Fibroblast of the conjunctiva (primary cell): ENCODE results near the gene DNAJC25.

Experiments used
- DNase-seq: peaks from one replicate; pipeline ENCODE4 v3.0.0-alpha.2; 2010; ENCODE audit warnings: low read depth

The DNAJC25 gene

DNA sequence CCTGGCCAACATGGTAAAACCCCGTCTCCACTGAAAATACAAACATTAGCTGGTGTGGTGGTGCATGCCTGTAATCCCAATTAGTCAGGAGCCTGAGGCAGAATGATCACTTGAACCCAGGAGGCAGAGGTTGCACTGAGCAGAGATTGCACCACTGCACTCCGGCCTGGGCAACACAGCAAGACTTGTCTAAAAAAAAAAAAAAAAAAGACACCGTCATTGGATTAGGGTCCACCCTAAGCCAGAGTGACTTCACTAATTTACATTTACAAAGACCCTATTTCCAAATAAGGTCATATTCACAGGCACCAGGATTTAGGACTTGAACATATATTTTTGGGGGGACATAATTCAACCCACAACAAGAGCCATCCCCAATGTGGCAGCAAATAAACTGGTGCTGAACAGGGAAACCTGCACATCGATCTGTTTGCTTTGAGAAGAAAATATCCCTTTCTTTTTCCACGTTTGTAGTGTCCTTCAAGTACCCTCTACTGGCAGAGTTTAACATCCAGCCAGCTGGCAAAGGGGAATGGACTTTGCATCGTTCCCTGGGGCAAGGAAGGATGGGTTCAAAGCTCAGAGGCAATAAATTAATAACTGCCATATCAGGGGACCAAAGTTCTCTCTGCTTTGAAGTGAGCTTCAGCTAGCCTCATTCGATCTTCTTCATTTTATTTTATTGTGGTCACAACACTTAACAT, 3.7 kb upstream of the DNAJC25 start:
- no peak for DNase-seq

DNA sequence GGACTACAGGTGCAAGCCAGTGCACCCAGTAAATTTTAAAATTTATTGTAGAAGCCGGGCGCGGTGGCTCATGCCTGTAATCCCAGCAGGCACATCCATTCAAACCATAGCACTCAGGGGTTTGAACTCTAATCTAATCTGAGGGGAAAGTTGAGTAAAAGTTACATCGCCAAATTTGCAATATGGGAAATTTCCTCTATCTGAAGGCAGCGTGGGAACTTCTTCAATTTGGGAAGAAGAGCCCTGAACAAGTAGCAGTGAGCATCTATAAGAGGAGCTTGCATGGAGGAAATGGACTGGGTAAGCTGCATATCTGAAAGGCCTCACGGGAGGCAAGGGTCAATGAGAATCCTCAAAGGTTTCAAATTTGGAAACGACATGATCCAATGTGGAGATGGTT, 2.7 kb upstream of the DNAJC25 start:
- no peak for DNase-seq

DNA sequence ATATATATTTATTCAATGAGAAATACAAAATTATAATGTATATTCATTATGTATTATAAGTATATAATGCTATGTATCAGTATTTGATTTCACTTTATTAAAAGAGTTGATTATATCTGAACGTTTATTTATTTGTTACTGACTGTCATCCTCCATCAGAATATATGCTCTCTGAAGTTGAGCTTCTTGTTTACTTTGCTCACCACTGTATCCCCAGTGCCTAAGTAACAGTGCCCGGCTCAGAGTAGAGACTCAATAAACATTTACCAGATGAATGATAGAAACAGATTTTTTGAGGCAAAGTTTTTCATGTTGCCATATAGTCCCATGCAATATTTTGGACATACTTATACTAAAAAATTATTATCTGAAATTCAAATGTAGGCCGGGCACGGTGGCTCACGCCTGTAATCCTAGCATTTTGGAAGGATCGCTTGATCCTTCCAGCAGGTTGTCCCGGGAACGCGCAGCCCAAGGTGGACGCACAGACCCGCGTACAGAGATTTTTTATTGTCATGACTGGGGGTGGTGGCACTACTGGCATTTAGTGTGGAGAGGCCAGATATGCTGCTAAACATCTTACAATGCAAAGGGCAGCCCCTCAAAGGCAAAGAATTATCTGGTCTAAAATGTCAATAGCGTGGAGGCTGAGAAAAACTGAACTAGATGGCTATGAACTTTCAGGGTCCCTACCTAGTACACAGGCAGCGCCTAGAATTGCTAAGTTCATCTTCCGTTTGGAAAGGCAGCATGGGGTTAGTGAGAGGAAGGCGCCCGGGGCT, 761 bp upstream of the DNAJC25 start:
- no peak for DNase-seq

DNA sequence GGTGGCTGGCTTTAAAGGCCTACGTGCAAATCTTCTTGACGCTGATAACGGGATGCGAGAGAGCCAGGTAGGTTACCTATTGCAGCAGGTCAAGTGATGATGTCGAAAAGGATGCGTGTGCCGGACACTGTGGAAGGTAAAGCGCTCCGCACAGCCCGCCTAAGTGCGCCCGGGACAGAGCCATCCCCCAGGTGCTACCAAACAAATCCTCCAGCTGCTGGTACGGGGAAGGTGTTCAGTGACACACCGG, 245 bp upstream of the DNAJC25 start:
- DNase-seq = no peak

DNA sequence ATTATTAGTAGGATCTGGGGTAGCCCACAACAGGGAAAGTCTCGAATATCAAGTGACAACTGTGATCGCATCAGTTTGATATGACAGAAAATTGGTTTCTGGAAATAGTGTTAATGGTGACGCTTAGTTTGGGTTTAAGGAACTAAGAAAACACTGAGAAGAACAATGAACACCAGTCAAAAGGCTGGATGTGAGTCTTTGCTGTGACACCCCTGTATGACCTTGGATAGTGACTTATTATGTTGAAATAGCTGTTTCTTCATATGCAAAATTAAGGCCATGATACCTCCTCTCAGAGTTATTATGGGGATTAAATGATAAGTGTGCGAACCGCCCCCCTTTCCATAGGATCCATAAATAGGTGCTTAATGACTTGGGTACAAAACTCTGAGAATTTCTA, 926 bp downstream of the DNAJC25 start:
- DNase-seq = no peak

DNA sequence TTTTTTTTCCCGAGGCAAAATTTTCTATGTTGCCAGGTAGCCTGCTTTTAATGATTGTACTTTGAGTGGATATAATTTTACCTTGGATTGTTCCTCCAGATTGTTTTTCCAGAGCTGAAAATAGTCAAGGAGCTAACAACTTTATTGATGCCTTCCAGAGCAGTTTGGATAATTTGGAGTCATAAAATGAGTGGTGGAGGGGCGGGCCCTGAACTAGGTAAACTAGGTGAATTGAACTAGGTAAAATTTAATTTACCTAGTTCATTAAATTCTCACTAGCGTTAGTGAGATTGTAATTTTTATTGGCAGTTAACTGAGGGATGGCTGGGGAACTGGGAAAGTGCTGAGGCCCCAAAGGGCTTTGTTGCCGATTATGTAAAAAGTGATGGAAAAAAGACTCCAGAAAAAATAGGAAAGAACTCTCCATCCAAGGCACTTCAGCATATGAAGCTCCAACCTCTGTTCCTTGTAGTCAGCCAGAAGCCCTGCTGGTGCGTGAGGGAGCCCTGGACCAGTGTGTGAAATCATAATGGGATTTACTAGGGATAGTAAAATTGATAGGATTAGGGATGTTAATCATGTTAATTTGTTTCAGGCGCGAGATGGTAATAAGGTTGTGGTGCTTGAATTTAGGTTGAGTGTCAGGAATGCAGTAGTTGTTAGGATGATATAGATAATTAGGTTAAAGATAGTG, 1.7 kb downstream of the DNAJC25 start:
- DNase-seq = no peak

DNA sequence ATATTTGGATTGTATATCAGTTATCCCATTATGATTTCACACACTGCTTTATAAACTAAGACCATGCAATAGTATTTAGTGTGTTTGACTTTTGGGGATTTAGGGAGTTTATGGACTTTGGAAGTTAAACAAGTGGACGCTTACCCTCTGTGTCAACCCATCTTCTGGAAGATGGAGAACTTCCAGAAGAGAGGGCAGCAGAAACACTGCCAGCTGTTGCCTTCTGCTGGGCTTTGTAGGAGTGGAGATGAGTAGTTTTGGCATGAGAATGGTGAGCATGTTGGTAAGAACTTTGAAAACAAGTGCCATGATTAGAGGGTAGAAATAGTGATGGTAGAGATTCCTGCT, 2.2 kb downstream of the DNAJC25 start:
- DNase-seq = no peak

DNA sequence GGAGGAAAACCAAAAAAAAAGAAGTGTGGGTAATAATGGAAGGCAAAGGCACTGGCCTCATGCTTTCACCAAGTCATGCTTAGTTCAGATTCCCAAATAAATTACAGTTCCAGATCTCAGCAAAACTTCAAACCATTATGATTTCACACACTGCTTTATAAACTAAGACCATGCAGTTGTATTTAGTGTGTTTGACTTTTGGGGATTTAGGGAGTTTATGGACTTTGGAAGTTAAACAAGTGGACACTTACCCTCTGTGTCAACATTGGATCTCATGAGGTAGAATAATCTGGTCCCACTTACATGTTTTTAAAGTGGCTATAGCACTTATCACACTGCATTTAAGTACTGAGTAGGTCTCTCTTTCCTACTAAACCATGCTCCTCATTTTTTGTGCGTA, 3.7 kb downstream of the DNAJC25 start:
- no peak for DNase-seq

DNA sequence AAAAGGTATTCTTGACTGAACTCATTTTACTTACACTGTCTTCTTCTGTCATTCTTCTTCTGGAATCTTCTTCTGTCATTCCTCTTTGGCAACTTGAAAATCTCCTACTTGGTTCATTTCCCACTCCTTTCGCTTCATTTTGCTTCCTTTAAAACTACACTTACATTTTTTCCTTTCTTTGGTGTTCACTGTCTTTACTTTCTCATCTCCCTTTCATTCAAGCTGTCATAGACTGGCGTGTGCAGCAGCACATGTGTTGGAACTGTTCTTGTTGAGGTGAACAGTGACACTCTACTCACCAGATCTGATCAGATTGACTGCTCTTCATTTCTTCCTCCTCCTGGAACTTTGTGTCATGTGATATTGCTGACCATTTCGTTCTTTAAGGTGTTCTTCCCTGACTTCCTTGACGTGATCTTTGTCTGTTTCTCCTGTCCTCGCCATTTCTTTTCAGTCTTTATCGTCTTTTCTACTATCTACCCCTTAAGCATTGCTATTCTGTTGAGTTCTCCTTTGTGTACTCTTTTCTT, 6.4 kb downstream of the DNAJC25 start:
- DNase-seq = no peak

DNA sequence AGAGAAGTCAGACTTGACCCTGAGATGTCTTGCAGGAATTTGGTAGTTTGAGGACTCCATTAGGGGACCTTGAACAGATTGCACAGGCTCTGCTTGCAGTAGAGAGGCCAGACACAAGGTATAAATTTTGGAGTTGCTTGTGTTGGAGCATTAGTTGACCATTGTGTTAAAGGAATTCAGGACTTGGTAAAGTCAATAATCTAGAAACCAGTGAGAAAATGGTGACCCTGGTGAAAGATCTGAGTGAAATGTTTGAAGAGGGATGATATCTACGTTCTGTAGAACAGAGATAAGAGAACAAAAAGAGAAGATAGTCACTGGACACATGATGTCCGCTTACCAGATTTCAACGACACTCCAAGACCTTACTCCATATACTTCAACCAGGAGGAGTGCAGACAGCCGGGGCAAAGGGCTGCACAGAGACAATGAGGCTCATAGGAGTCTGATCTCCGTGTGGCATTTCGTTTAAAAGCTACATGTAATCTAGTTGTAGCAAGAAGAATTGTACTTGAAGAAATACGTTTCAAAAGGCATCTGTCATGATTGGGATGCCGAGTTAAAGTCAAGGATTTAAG, 13.2 kb downstream of the DNAJC25 start:
- no peak for DNase-seq

DNA sequence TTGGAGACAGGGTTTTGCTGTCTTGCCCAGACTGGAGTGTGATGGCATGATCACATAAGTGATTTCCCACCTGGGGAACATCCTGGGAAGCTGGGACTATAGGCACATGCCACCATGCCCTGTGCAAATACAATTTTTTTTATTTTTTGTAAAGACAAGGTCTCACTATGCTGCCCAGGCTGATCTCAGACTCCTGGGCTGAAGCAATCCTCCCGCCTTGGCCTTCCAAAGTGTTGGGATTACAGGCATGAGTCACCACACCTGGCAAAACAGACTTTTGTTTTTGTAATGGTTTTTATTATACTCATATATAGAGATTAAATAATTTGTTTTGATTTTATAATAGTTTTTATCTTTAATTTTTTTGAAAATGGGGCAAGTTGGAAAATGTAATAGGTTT, 14.7 kb downstream of the DNAJC25 start:
- DNase-seq = no peak

DNA sequence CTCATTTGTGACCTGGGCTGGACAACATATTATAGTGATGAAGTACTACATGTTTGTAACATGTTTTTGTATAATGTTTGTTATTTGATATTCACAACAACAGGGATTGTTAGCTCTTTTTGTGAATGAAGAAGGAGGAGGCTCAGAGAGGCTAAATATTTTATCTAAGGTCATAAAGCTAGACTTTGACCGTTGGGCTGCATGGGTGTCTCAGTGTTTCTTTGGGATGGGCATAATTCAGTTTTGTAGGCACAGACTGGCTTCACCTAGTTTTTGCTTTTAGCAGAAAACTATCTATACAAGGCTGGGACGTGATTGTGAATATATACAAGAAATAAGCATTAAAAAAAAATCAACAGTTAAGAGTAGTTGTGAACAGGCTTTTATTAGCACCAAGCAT, 15.3 kb downstream of the DNAJC25 start:
- DNase-seq = no peak

DNA sequence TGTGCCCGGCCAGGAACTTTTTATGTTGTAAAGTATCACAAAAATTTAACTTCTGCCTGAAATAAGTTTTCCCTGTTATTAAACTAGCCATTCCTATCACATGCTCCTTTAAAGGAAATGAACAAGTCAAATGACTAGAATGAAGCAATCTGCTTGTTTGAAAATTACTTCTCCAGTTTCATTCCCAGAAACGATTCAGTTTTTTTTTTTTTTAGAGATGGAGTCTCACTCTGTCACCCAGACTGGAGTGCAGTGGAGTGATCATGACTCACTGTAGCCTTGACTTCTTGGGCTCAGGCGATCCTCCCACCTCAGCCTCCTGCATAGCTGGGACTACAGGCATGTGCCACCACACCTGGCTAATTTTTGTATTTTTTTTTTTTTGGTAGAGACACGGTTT, 16.9 kb downstream of the DNAJC25 start:
- no peak for DNase-seq

DNA sequence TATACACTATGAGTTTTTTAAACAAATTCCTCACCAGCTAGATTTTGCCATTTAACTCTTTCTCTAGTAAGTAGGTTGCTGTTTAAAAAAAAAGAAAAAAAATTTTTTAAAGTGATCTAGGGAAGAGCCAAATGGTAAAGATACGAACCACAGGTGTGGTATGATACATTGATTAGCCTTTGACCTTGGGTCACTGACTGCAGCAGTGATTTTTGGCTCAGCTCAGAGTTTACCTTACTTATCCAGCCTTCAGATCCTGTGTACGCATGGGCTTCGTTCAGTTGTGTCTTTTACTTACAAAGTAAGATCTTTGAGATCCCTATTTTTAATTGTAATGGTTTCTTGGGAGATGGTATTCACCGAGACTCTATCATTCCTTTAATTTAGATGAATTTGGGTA, 17.9 kb downstream of the DNAJC25 start:
- no peak for DNase-seq

DNA sequence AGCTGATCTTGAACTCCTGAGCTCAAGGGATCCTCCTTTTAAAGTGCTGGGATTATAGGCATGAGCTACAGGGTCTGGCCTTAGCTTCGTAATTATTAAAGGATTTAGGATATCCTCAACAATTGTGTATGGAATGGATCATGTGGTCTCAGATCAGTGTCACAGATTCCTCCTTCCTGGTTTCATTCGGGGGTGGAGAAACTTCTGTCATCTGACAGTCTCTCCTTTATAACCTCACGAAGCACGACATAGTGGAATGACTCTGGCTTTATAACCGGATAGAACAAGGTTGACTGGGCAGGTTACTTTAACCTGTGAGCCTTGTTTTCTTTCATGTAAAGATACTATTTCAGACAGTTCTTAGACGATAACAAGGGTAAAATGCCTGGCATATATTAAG, 25.9 kb downstream of the DNAJC25 start:
- DNase-seq = no peak

DNA sequence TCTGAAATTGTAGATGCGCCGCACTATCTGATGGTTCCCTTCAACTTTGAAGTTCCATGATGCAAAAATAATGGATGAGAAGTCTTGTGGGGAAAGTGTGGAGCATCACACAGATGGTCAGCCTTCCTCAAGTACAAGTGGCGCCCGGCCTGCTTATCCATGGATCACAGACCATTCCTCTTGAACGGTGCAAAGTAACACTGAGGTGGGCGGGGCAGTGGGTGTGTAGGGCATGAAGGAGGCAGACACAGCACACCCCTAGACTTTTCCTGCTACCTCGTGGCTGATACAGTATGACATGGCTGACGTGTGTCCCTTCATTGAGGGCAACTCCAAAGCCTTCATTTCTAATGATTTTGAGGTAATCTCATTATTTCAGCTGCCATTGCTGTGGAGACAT, 27.8 kb downstream of the DNAJC25 start:
- DNase-seq = no peak

DNA sequence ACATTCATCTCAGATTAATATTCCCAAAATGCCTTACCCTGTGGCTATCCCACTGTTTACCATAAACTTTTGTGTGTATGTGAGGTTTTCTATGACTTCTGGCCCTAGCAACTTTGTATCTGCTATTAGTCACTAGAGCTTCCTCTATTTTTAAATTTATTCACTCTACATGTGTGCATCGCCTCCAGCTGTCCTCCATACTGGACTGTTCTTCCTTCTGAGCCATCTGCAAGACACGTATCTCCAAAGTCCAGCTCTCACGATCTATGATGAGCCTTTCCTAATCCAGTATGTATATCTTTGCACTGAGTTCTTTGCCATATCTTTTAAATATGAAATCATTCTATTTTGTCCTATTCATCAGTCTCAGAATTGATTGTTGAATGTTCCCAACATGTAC, 28.6 kb downstream of the DNAJC25 start:
- DNase-seq = no peak

DNA sequence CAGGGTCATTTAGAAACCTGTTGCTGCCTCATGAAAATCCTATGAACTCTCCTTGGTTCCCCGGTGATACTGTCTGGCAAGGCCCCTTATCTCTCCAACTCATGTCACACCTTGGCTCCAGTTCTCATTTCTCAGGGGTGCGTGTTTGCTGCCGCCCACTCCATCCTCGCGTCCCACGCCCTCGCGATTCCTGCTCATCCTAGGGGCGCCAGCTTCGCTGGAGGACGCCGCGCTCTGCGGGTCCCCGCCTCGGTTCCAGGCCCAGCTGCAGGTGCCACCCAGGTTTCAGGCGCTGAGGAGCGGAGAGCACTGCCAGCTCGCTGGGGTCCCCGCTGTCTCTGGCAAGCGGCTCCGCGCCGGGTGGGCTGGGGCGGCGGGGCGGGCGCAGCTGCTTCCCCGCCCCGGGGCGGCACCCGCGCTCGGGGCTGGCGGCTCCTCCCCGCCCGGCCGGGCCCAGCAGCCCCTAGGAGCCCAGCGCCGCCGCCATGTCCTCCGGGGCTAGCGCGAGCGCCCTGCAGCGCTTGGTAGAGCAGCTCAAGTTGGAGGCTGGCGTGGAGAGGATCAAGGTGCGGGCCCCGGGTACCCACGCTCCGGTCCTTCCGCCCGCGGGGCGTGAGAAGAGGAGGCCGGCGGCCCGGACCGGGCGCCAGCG, 30.1 kb downstream of the DNAJC25 start, which contains the start of gene GNG10:
TSS of gene GNG10 (plus strand) at position 456 of the 652 bp plus-strand sequence. CDS start at position 486, 30 bp downstream.
- DNase-seq = no peak

DNA sequence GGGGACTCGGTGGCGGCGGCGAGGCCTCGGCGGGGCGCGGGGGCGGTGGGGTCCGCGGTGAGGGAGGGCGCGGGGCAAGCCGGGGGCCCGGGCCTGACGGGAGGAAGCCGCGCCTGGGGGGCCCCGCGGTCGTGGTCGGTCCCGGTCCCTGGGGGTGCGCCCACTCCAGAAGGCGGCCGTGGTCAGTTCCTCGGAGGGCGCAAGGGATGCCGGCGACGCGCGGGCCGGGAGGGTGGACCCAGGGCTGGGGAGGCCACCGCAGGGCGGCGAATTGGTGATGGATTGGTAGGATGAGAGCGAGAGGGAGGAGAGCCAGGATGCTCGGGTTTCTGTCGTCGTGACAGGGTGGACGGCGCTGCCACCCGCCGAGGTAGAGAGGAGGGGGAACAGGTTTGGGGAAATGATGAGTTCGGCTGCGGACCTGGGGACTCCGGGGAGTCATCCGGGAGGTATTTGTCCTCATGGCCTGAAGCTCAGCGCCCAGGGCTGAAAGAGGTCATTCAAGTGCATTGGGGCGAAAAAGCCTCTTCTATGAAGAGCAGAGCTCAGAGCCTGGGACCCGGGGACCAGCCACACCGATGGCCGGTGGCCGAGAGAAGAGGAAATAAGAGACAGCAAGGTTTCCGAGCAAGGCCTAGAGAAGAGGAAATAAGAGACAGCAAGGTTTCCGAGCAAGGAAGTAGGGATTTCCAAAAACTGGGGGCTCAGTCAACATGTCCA, 30.8 kb downstream of the DNAJC25 start:
- no peak for DNase-seq

DNA sequence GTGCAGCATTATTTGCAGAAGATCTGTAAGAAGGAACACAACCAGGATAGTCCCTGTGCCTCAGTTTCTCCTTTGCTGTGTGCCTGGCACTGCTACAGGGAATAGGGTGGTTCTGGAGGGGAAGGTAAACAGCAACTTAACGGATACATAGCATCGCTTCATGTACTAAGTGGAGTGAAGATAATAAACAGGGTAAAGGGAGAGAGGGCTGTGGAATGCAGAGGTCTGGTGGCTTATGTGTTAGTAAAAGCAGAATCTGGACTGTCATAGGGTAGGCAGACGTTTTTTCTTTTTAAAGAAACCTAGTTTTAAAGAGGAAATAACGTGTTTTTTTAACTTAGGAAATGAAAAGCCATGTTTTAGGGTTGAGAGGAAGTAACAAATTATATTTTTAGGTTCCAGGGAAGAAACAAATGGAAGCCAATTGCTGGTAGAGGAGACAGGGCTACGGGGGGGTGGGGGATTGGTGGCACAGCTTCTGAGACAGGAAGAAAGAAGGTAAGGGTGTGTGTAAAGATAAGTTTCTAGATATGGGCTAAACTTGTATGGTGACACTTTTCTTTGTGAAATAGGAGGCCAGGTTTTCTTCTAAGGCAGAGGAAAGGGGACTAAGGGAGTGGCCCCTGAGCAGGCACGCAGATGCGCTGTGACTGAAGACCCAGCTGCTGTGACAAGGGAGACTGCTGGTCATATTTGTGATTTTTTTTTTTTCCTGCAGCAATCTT, 31.6 kb downstream of the DNAJC25 start:
- DNase-seq = no peak

DNA sequence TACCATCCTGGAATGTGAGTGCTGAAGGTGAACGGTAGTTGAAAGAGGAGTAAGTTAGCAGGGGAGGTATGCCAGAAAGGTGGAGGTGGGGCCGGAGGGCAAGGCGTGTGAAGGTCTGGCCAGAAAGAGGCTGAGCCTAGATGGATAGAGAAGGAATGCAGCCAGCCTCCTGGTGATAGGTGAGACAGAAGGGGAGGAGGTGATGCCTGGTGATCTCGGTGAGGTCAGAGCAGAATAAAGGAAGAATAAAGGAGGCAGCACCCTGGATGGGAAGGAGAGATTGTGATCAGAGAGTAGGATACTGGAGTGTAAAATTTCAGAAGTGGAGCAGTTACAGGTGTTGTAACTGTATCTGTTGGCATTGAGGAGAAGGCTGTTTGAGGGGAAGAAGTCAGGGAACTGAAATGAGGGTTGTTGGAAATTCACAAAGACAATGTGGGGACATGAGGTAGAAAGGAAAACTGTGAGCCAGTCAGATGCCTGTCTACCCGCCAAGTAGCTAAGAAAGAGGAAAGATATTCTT, 32.2 kb downstream of the DNAJC25 start:
- no peak for DNase-seq
